OCI-LY3 (cell line): ENCODE results near the gene SNX25.

ENCODE experiments used
- CTCF ChIP-seq: fragments of 200-600, 300-600 bp; sonication (generic); IDR thresholded peaks from 2 replicates; pipeline ENCODE4 v1.5.1; 2014; ENCODE audit warnings: antibody characterized with exemption, low read length, low read depth
- EZH2phosphoT487 ChIP-seq: fragments of 200-600 bp; shearing (Covaris generic); IDR thresholded peaks from 2 replicates; pipeline ENCODE4 v1.6.1; 2018; ENCODE audit warnings: antibody characterized with exemption, mixed run types, low read depth

GRCh38 chr4:185405296-185405999 is 196.1 kb downstream of the SNX25 start:
- TF ChIP-seq CTCF: no peak
- TF ChIP-seq EZH2phosphoT487: no peak
